GM23338 (cell line): Measurements from ENCODE around the gene COL21A1. TPM values are rescaled to one million over a fixed set of nuclear protein-coding genes. Genes with fewer than 3 reads are reported as not detected.

ENCODE experiments used
- ATAC-seq: fragments of 200-7000 bp; cut with Tn5 transposase; 3 replicates; pipeline ENCODE4 v1.9.1; 2020
- DNase-seq: peaks from one replicate; pipeline ENCODE4 v3.0.0-alpha.2; 2015; ENCODE audit warnings: low spot score
- H2AFZ ChIP-seq: fragments of 200-600 bp; sonication (generic); 2 replicates; pipeline ENCODE4 v1.8.0; 2016; ENCODE audit warnings: antibody characterized with exemption, mild to moderate bottlenecking, moderate library complexity
- H3F3A ChIP-seq: fragments of 200-600 bp; sonication (generic); replicated peaks from 2 replicates; pipeline ENCODE4 v1.8.0; 2017; ENCODE audit warnings: antibody characterized with exemption, mixed run types, low read depth
- H3K27ac ChIP-seq: fragments of 200-600 bp; sonication (generic); 2 replicates; pipeline ENCODE4 v1.6.1; 2016; ENCODE audit warnings: low read depth
- H3K27me3 ChIP-seq: fragments of 200-600 bp; sonication (generic); 2 replicates; pipeline ENCODE4 v1.8.0; 2016; ENCODE audit warnings: mild to moderate bottlenecking, mixed run types, moderate library complexity; ENCODE audit not compliant: insufficient read depth
- H3K36me3 ChIP-seq: fragments of 200-600 bp; sonication (generic); 2 replicates; pipeline ENCODE4 v1.8.0; 2016; ENCODE audit warnings: mild to moderate bottlenecking; ENCODE audit not compliant: insufficient read depth
- H3K4me1 ChIP-seq: fragments of 200-600 bp; sonication (generic); 2 replicates; pipeline ENCODE4 v1.8.0; 2016; ENCODE audit warnings: mild to moderate bottlenecking, moderate library complexity; ENCODE audit not compliant: insufficient read depth
- H3K4me2 ChIP-seq: fragments of 200-600 bp; sonication (generic); 2 replicates; pipeline ENCODE4 v1.7.1; 2017; ENCODE audit warnings: mixed run types
- H3K4me3 ChIP-seq: fragments of 200-600 bp; sonication (generic); 2 replicates; pipeline ENCODE4 v1.6.1; 2016; ENCODE audit warnings: mixed run types
- H3K79me2 ChIP-seq: fragments of 200-600 bp; sonication (generic); replicated peaks from 2 replicates; pipeline ENCODE4 v1.8.0; 2017; ENCODE audit warnings: mild to moderate bottlenecking; ENCODE audit not compliant: insufficient read depth
- H3K9me2 ChIP-seq: fragments of 200-600 bp; sonication (generic); 2 replicates; pipeline ENCODE4 v1.8.0; 2017; ENCODE audit not compliant: insufficient read depth
- H4K20me1 ChIP-seq: fragments of 200-600 bp; sonication (generic); replicated peaks from 2 replicates; pipeline ENCODE4 v1.8.0; 2017; ENCODE audit warnings: mild to moderate bottlenecking; ENCODE audit not compliant: insufficient read depth
- H3K27ac Mint-ChIP-seq: 2 replicates; pipeline ENCODE4 v1.8.0; 2020; ENCODE audit warnings: inconsistent platforms, mild to moderate bottlenecking, moderate library complexity, mixed read lengths
- H3K27me3 Mint-ChIP-seq: 3 replicates; pipeline ENCODE4 v1.8.0; 2022; ENCODE audit warnings: low read depth, mild to moderate bottlenecking, moderate library complexity, mixed read lengths, inconsistent platforms; ENCODE audit not compliant: insufficient read depth, poor library complexity
- H3K36me3 Mint-ChIP-seq: 3 replicates; pipeline ENCODE4 v1.8.0; 2021; ENCODE audit warnings: low read depth, mild to moderate bottlenecking, inconsistent platforms, moderate library complexity, mixed read lengths
- H3K4me1 Mint-ChIP-seq: 3 replicates; pipeline ENCODE4 v1.8.0; 2020; ENCODE audit warnings: mild to moderate bottlenecking, inconsistent platforms, mixed read lengths
- H3K4me3 Mint-ChIP-seq: 3 replicates; pipeline ENCODE4 v1.8.0; 2021; ENCODE audit warnings: moderate library complexity, mild to moderate bottlenecking, inconsistent platforms, mixed read lengths
- H3K9me3 Mint-ChIP-seq: 3 replicates; pipeline ENCODE4 v1.8.0; 2020; ENCODE audit warnings: moderate library complexity, mild to moderate bottlenecking, inconsistent platforms, mixed read lengths
- CREB1 ChIP-seq: fragments of 250-450 bp; sonication (Bioruptor Pico); IDR thresholded peaks from 2 replicates; pipeline ENCODE4 v1.5.0; 2020; ENCODE audit warnings: low read depth, mild to moderate bottlenecking, moderate library complexity
- ZNF114 ChIP-seq: fragments of 250-450 bp; sonication (Bioruptor Pico); IDR thresholded peaks from 2 replicates; pipeline ENCODE4 v1.5.0; 2020; ENCODE audit warnings: mild to moderate bottlenecking, moderate library complexity
- polyA plus RNA-seq: library from polyadenylated mRNA; unstranded; fragments of >200 nt; fragmentation: Nextera tagmentation; extraction: Ambion mirVana; gene quantifications from 2 replicates; pipeline ENCODE4 v1.2.1, GENCODE V29; 2016
- total RNA-seq: library from RNA; depleted of rRNA; stranded (reverse); fragments of >200 nt; shearing (Covaris generic); gene quantifications from 2 replicates; pipeline ENCODE4 v1.2.3, GENCODE V29; 2014
- TF ChIP-seq, protein P1 (sequence below), 2 experiments: fragments of 200-600 bp in 1 of 2; sonication (generic) in 1 of 2; conservative IDR thresholded peaks; 2 replicates each; pipeline versions ENCODE4 v1.5.1 to v1.6.1; 2016 to 2017; ENCODE audit warnings: antibody characterized with exemption in 2 of 2, low read depth in 2 of 2, mild to moderate bottlenecking in 2 of 2, moderate library complexity in 1 of 2
- TF ChIP-seq, protein P2 (sequence below): fragments of 250-450 bp; sonication (Bioruptor Pico); IDR thresholded peaks from 2 replicates; pipeline ENCODE4 v1.5.0; 2020; ENCODE audit warnings: mild to moderate bottlenecking, moderate library complexity

The COL21A1 gene
- total and polyA plus RNA-seq, 2 experiments from 2014 or later, result 5.0 to 6.2 TPM

DNA sequence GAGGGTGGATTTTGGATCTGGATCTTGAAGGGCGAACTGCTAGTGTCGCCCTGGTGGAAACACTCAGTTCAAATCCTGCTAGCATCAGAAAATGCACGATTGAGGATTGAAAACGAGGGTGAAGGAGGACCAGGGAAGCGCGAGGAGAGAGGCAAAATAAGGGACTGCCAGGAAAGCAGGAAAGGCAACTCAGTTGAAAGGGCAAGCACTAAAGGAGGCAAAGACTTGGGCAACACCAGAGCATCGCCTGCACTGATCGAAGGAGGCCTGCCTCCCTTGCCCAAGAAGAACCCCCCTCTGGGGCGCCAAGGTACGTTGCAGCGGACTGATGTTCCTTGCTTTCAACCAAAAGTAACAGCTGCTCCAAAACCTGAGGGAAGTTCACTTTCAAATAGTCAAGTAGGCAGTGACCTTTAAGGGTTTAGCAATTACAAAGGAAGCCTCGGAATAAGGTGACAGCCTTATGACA is 308 bp upstream of the COL21A1 start:
- DNase-seq (no peak), ATAC-seq (peak; percentile 7)
- H3K4me1 ChIP-seq, result peaks cover 54% of the 10 kb centered on the region
- peak overlapping the region; percentile 79 for H3K4me2 ChIP-seq
- Mint-ChIP-seq H3K27ac (peak overlapping the region; percentile 86), H3K36me3 (no peaks in the 10 kb centered on the region), H3K4me3 (peak overlapping the region; percentile 81), H3K4me1 (peaks cover 44% of the 10 kb centered on the region), H3K27me3 (peaks cover 1% of the 10 kb centered on the region), H3K9me3 (no peaks in the 10 kb centered on the region)
- H3K27ac ChIP-seq, result peak overlapping the region; percentile 95
- H4K20me1 ChIP-seq, result no peaks in the 10 kb centered on the region
- H3F3A ChIP-seq, result 0 out of 2 replicates have a peak, but pooled peaks cover 3% of the 10 kb centered on the region
- H3K4me3 ChIP-seq, result peak overlapping the region; percentile 60
- peak overlapping the region; percentile 90 for H2AFZ ChIP-seq
- TF ChIP-seq, protein P1, sequence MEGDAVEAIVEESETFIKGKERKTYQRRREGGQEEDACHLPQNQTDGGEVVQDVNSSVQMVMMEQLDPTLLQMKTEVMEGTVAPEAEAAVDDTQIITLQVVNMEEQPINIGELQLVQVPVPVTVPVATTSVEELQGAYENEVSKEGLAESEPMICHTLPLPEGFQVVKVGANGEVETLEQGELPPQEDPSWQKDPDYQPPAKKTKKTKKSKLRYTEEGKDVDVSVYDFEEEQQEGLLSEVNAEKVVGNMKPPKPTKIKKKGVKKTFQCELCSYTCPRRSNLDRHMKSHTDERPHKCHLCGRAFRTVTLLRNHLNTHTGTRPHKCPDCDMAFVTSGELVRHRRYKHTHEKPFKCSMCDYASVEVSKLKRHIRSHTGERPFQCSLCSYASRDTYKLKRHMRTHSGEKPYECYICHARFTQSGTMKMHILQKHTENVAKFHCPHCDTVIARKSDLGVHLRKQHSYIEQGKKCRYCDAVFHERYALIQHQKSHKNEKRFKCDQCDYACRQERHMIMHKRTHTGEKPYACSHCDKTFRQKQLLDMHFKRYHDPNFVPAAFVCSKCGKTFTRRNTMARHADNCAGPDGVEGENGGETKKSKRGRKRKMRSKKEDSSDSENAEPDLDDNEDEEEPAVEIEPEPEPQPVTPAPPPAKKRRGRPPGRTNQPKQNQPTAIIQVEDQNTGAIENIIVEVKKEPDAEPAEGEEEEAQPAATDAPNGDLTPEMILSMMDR (conservative IDR thresholded peaks at IDR 0.05; ENCODE audit: low read depth in 2 of 2), result 0 out of 4 replicates have a peak, but pooled peaks of 1 of the 2 experiments have one; percentile 6
- TF ChIP-seq, protein P2, sequence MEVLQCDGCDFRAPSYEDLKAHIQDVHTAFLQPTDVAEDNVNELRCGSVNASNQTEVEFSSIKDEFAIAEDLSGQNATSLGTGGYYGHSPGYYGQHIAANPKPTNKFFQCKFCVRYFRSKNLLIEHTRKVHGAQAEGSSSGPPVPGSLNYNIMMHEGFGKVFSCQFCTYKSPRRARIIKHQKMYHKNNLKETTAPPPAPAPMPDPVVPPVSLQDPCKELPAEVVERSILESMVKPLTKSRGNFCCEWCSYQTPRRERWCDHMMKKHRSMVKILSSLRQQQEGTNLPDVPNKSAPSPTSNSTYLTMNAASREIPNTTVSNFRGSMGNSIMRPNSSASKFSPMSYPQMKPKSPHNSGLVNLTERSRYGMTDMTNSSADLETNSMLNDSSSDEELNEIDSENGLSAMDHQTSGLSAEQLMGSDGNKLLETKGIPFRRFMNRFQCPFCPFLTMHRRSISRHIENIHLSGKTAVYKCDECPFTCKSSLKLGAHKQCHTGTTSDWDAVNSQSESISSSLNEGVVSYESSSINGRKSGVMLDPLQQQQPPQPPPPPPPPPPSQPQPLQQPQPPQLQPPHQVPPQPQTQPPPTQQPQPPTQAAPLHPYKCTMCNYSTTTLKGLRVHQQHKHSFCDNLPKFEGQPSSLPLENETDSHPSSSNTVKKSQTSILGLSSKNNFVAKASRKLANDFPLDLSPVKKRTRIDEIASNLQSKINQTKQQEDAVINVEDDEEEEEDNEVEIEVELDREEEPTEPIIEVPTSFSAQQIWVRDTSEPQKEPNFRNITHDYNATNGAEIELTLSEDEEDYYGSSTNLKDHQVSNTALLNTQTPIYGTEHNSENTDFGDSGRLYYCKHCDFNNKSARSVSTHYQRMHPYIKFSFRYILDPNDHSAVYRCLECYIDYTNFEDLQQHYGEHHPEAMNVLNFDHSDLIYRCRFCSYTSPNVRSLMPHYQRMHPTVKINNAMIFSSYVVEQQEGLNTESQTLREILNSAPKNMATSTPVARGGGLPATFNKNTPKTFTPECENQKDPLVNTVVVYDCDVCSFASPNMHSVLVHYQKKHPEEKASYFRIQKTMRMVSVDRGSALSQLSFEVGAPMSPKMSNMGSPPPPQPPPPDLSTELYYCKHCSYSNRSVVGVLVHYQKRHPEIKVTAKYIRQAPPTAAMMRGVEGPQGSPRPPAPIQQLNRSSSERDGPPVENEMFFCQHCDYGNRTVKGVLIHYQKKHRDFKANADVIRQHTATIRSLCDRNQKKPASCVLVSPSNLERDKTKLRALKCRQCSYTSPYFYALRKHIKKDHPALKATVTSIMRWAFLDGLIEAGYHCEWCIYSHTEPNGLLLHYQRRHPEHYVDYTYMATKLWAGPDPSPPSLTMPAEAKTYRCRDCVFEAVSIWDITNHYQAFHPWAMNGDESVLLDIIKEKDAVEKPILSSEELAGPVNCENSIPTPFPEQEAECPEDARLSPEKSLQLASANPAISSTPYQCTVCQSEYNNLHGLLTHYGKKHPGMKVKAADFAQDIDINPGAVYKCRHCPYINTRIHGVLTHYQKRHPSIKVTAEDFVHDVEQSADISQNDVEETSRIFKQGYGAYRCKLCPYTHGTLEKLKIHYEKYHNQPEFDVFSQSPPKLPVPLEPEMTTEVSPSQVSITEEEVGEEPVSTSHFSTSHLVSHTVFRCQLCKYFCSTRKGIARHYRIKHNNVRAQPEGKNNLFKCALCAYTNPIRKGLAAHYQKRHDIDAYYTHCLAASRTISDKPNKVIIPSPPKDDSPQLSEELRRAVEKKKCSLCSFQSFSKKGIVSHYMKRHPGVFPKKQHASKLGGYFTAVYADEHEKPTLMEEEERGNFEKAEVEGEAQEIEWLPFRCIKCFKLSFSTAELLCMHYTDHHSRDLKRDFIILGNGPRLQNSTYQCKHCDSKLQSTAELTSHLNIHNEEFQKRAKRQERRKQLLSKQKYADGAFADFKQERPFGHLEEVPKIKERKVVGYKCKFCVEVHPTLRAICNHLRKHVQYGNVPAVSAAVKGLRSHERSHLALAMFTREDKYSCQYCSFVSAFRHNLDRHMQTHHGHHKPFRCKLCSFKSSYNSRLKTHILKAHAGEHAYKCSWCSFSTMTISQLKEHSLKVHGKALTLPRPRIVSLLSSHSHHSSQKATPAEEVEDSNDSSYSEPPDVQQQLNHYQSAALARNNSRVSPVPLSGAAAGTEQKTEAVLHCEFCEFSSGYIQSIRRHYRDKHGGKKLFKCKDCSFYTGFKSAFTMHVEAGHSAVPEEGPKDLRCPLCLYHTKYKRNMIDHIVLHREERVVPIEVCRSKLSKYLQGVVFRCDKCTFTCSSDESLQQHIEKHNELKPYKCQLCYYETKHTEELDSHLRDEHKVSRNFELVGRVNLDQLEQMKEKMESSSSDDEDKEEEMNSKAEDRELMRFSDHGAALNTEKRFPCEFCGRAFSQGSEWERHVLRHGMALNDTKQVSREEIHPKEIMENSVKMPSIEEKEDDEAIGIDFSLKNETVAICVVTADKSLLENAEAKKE, result no peak
- H3K36me3 ChIP-seq, result no peaks in the 10 kb centered on the region
- no peaks in the 10 kb centered on the region for H3K27me3 ChIP-seq
- no peaks in the 10 kb centered on the region for H3K79me2 ChIP-seq
- no peaks in the 10 kb centered on the region for H3K9me2 ChIP-seq

DNA sequence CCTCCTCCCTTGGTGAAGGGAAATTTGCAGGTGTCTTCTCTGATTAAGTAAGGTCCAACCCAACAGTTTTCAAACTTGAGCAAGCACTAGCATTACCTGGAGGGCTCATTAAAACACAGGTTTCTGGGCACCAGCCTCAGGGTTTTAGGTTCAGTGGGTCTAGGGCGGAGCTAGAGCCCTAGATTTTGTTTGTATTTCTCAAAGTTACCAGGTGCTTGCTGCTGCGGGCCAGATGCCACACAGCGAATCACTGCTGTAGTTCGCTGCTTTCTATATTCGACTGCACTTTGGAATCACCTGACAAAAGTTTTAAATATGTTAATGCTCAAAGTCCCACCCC is 869 bp downstream of the COL21A1 start:
- Histone ChIP-seq H3F3A (0 out of 2 replicates have a peak, but pooled peaks cover 3% of the 10 kb centered on the region), H3K36me3 (no peaks in the 10 kb centered on the region), H3K4me1 (peaks cover 44% of the 10 kb centered on the region), H3K9me2 (no peaks in the 10 kb centered on the region), H3K4me3 (peak overlapping the region; percentile 60), H4K20me1 (no peaks in the 10 kb centered on the region), H3K27me3 (no peaks in the 10 kb centered on the region), H3K4me2 (peak overlapping the region; percentile 79), H3K79me2 (no peaks in the 10 kb centered on the region), H3K27ac (peak overlapping the region; percentile 95), H2AFZ (peak overlapping the region; percentile 16; the same call in 1 of the 2 replicates)
- peak; percentile 61 for ATAC-seq
- Mint-ChIP-seq H3K4me1 (peaks cover 36% of the 10 kb centered on the region), H3K9me3 (no peaks in the 10 kb centered on the region), H3K36me3 (no peaks in the 10 kb centered on the region), H3K4me3 (peak overlapping the region; percentile 81), H3K27ac (peak overlapping the region; percentile 97), H3K27me3 (peaks cover 1% of the 10 kb centered on the region)
- peak; percentile 72 for DNase-seq
- TF ChIP-seq CREB1 (no peak), ZNF114 (CRISPR knock-in tag) (no peak)
